SK-N-MC (cell line): Measurements from ENCODE around the gene SRRM3.

Experiments
- EZH2 ChIP-seq: fragments of 200-600 bp; sonication (generic); IDR thresholded peaks from one replicate; pipeline ENCODE4 v1.6.1; 2017; ENCODE audit warnings: antibody characterized with exemption
- FOXP2 ChIP-seq: optimal IDR thresholded peaks from 2 replicates; pipeline ENCODE3; 2011; ENCODE audit warnings: mild to moderate bottlenecking, moderate library complexity; ENCODE audit not compliant: insufficient read depth; ENCODE audit errors: extremely low read length, control extremely low read depth
- POLR2AphosphoS5 ChIP-seq: IDR thresholded peaks from 2 replicates; pipeline ENCODE4 v1.6.1; 2012; ENCODE audit warnings: mild to moderate bottlenecking, low read depth, low read length, borderline replicate concordance

DNA sequence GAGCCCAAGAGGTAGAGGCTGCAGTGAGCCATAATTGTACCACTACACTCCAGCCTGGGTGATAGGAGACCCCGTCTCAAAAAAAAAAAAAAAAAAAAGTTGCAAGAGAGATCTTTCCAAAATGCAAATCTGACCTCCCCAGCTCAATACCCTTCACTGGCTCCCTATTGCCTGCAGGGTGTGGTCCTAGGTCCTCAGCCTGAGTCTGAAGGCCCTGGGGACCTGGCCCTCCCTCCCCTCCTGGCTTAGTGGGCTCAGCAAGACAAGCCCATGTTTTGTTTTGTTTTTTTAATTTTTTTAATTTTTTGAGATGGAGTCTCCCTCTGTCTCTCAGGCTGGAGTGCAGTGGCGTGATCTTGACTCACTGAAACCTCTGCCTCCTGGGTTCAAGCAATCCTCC, 20.6 kb downstream of the SRRM3 start:
- TF ChIP-seq EZH2 (no peak), POLR2AphosphoS5 (no peak), FOXP2 (no peak)
